ENCODE measurements around the gene NADSYN1.

- TF ChIP-seq CTCF (IDR thresholded peaks at IDR 0.05; ENCODE audit: insufficient read depth, low read length, poor library complexity, severe bottlenecking) (no peak), EZH2phosphoT487 (conservative IDR thresholded peaks at IDR 0.05; ENCODE audit: low read length) (no peak)
Measured at GRCh38 chr11:71406681-71407080, 46.3 kb upstream of the NADSYN1 start.

All from SU-DHL-6 (cell line).